ENCODE results near the gene ATP1A3. TPM values are rescaled to one million over a fixed set of nuclear protein-coding genes. Genes with fewer than 3 reads are reported as not detected.

ATP1A3 gene
- polyA plus RNA-seq, 2 donors: 0.12 TPM

DNA sequence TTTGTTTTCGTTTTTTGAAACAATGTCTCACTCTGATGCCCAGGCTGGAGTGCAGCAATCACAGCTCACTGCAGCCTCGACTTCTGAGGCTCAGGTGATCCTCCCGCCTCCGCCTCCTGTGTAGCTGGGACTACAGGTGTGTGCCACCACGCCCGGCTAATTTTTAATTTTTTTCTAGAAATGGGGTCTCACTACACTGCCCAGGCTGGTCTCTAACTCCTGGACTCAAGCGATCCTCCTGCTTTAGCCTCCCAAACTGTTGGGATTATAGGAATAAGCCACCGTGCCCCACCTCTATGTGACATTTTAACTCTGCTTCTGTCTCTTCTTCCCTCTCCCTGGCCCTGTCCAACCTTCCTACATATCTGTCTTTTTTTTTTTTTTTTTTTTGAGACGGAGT, 5.1 kb downstream of the ATP1A3 start:
- H3K36me3 ChIP-seq (ENCODE audit: control insufficient read depth in 2 of 2, insufficient read depth in 2 of 2, low read length in 1 of 2): no peaks in the 10 kb centered on the region
- H3K27ac ChIP-seq (ENCODE audit: low read depth in 2 of 2, low read length in 1 of 2): no peak overlapping the region
- no peak overlapping the region for H3K4me3 ChIP-seq (ENCODE audit: low read depth in 1 of 2, low read length in 2 of 2)
- H3K9me3 ChIP-seq (ENCODE audit: control insufficient read depth in 2 of 2, insufficient read depth in 1 of 2, low read depth in 1 of 2, low read length in 1 of 2): no peaks in the 10 kb centered on the region
- 84 to 86% methylated on average over 9 of the region's 9 CpGs for WGBS, 2 donors
- peaks cover 4 to 5% of the 10 kb centered on the region in 2 donors for H3K4me1 ChIP-seq (ENCODE audit: control insufficient read depth in 2 of 2, insufficient read depth in 2 of 2, low read length in 1 of 2)
- peaks cover 0 to 5% of the 10 kb centered on the region in 2 donors for H3K27me3 ChIP-seq (ENCODE audit: control insufficient read depth in 1 of 2, insufficient read depth in 2 of 2, low read length in 2 of 2)

DNA sequence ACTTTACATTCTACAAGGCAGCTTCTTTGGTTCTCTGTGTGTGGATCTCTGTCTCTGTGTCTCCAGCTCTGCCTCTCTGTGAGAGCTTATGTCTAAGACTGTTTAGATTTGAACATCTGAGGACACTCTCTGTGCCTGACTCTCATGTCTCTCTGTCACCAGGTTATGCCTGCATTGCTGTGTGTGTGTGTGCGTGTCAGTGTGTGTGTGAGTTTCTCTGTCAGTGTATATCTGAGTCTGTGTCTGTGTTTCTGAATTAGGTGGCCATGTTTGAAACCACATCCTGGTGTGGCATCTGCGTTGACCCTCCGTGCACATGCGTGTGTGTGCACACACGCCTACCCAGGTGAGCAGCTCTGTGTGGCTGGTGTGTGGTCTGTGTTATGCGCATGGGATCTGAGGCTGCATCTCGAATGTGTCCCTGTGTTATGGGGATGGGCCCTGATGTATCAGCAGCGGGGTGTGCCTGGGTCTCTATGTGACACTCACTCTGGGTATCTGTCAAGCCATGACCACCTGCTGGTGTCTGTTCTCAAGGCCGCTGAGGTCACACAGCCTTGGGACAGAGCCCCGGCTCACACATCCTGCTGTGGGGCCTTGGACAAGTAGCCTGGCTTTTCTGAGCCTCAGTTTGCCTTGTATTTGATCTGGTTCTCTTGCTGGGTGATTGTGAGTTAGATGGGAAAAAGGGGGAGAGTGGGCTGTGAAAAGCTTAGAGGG, 6.7 kb downstream of the ATP1A3 start:
- Histone ChIP-seq H3K4me1 (ENCODE audit: control insufficient read depth in 2 of 2, insufficient read depth in 2 of 2, low read length in 1 of 2) (no peaks in the 10 kb centered on the region), H3K4me3 (ENCODE audit: low read depth in 1 of 2, low read length in 2 of 2) (no peak overlapping the region), H3K9me3 (ENCODE audit: control insufficient read depth in 2 of 2, insufficient read depth in 1 of 2, low read depth in 1 of 2, low read length in 1 of 2) (no peaks in the 10 kb centered on the region), H3K27me3 (ENCODE audit: control insufficient read depth in 1 of 2, insufficient read depth in 2 of 2, low read length in 2 of 2) (no peaks in the 10 kb centered on the region), H3K36me3 (ENCODE audit: control insufficient read depth in 2 of 2, insufficient read depth in 2 of 2, low read length in 1 of 2) (no peaks in the 10 kb centered on the region), H3K27ac (ENCODE audit: low read depth in 2 of 2, low read length in 1 of 2) (no peak overlapping the region)
- WGBS, 2 donors: 83 to 88% methylated on average over 10 of the region's 10 CpGs

DNA sequence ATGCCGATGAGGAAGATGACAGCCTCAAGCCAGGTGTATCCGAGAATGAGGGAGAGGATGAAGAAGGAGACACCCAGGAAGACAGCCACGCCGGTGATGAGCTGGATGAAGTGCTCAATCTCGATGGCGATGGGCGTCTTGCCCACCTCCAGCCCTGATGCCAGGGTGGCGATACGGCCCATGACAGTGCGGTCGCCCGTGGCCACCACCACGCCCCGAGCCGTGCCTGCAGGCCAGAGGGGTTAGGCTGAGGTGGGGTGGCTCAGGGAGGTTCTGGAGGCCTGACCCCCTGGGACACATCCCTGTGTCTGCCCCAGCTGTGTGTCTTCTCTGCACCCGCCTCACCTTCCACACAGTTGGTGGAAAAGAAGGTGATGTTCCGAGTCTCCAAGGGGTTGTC, 9.1 kb downstream of the ATP1A3 start:
- Histone ChIP-seq H3K27ac (ENCODE audit: low read depth in 2 of 2, low read length in 1 of 2) (no peak overlapping the region), H3K4me3 (ENCODE audit: low read depth in 1 of 2, low read length in 2 of 2) (no peak overlapping the region), H3K27me3 (ENCODE audit: control insufficient read depth in 1 of 2, insufficient read depth in 2 of 2, low read length in 2 of 2) (no peaks in the 10 kb centered on the region), H3K4me1 (ENCODE audit: control insufficient read depth in 2 of 2, insufficient read depth in 2 of 2, low read length in 1 of 2) (no peaks in the 10 kb centered on the region), H3K36me3 (ENCODE audit: control insufficient read depth in 2 of 2, insufficient read depth in 2 of 2, low read length in 1 of 2) (no peaks in the 10 kb centered on the region), H3K9me3 (ENCODE audit: control insufficient read depth in 2 of 2, insufficient read depth in 1 of 2, low read depth in 1 of 2, low read length in 1 of 2) (no peaks in the 10 kb centered on the region)
- WGBS, 2 donors: 73 to 83% methylated on average over 17 of the region's 17 CpGs

DNA sequence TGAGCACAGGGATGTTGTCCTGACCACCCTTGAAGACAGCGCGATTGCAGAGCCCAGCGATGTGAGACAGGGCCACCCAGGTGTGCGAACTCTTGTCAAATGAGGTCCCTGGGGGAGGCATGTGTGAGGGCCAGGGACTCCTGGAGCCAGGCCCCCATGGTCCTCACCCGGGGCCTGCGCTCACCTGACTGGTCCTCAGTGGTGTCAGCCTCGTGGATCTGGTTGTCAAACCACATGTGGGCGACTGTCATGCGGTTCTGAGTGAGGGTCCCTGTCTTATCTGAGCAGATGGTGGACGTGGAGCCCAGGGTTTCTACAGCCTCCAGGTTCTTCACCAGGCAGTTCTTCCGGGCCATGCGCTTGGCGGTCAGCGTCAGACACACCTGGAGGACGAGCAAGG, 12.3 kb downstream of the ATP1A3 start:
- Histone ChIP-seq H3K27me3 (ENCODE audit: control insufficient read depth in 1 of 2, insufficient read depth in 2 of 2, low read length in 2 of 2) (no peaks in the 10 kb centered on the region), H3K4me3 (ENCODE audit: low read depth in 1 of 2, low read length in 2 of 2) (no peak overlapping the region), H3K27ac (ENCODE audit: low read depth in 2 of 2, low read length in 1 of 2) (no peak overlapping the region), H3K4me1 (ENCODE audit: control insufficient read depth in 2 of 2, insufficient read depth in 2 of 2, low read length in 1 of 2) (no peaks in the 10 kb centered on the region), H3K9me3 (ENCODE audit: control insufficient read depth in 2 of 2, insufficient read depth in 1 of 2, low read depth in 1 of 2, low read length in 1 of 2) (no peaks in the 10 kb centered on the region), H3K36me3 (ENCODE audit: control insufficient read depth in 2 of 2, insufficient read depth in 2 of 2, low read length in 1 of 2) (no peaks in the 10 kb centered on the region)
- WGBS, 2 donors: 80 to 83% methylated on average over 15 of the region's 15 CpGs

DNA sequence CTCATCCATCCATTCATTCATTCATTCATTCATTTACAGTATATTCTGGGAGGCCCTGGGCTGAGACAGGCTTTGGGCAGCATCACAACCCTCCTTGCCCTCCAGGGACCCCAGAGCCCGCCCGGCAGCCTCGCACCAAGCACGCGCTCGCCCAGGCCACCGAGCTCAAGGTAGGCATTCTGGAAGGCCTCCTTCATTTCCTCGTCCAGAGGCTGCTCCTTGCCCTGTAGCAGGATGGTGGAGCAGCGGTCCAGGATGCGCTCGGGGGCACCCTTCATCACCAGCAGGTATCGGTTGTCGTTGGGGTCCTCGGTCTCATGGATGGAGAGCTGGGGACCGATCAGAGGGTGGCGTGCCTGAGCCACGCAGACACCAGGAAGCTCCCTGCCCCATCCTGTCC, 15.6 kb downstream of the ATP1A3 start:
- Histone ChIP-seq H3K27me3 (ENCODE audit: control insufficient read depth in 1 of 2, insufficient read depth in 2 of 2, low read length in 2 of 2) (no peaks in the 10 kb centered on the region), H3K4me3 (ENCODE audit: low read depth in 1 of 2, low read length in 2 of 2) (no peak overlapping the region), H3K36me3 (ENCODE audit: control insufficient read depth in 2 of 2, insufficient read depth in 2 of 2, low read length in 1 of 2) (no peaks in the 10 kb centered on the region), H3K9me3 (ENCODE audit: control insufficient read depth in 2 of 2, insufficient read depth in 1 of 2, low read depth in 1 of 2, low read length in 1 of 2) (no peaks in the 10 kb centered on the region), H3K27ac (ENCODE audit: low read depth in 2 of 2, low read length in 1 of 2) (no peak overlapping the region), H3K4me1 (ENCODE audit: control insufficient read depth in 2 of 2, insufficient read depth in 2 of 2, low read length in 1 of 2) (no peaks in the 10 kb centered on the region)
- WGBS, 2 donors: 88 to 90% methylated on average over 17 of the region's 17 CpGs

DNA sequence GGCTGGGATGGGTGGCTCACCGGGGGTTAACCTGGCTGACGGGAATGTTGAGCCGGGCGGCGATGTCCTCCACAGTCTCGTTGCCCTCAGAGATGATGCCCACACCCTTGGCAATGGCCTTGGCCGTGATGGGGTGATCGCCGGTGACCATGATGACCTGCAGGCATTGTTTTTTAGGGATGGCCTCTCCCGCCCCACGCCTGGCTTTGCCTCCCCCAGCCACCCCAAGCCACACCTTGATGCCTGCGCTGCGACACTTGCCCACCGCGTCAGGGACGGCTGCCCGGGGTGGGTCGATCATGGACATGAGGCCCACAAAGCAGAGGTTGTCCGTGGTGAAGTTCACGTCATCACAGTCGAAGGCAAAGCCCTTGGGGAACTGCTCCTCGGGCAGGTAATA, 16.1 kb downstream of the ATP1A3 start:
- 82 to 83% methylated on average over 22 of the region's 22 CpGs for WGBS, 2 donors
- H3K4me1 ChIP-seq (ENCODE audit: control insufficient read depth in 2 of 2, insufficient read depth in 2 of 2, low read length in 1 of 2): no peaks in the 10 kb centered on the region
- no peaks in the 10 kb centered on the region for H3K36me3 ChIP-seq (ENCODE audit: control insufficient read depth in 2 of 2, insufficient read depth in 2 of 2, low read length in 1 of 2)
- no peak overlapping the region for H3K4me3 ChIP-seq (ENCODE audit: low read depth in 1 of 2, low read length in 2 of 2)
- H3K9me3 ChIP-seq (ENCODE audit: control insufficient read depth in 2 of 2, insufficient read depth in 1 of 2, low read depth in 1 of 2, low read length in 1 of 2): no peaks in the 10 kb centered on the region
- no peak overlapping the region for H3K27ac ChIP-seq (ENCODE audit: low read depth in 2 of 2, low read length in 1 of 2)
- H3K27me3 ChIP-seq (ENCODE audit: control insufficient read depth in 1 of 2, insufficient read depth in 2 of 2, low read length in 2 of 2): no peaks in the 10 kb centered on the region

DNA sequence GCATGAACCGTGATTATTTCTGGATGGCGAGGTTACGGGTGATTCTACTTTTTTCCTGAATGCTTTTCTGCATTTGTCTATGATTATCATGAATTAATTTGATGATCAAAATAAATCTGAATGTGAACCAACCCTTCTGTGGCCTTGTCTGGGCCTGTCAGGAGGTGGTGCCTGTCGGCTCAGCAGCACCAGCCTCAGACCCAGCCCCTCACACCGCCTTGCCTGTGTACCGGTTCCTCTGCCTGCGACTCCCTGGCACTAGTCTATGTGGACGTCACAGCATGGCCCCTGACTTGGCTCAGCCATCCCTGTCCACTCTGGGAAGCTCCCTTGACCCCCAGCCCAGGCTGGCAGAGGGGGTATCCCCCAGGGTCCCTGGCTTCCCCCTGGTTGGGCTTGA, 19.4 kb downstream of the ATP1A3 start:
- Histone ChIP-seq H3K27ac (ENCODE audit: low read depth in 2 of 2, low read length in 1 of 2) (no peak overlapping the region), H3K4me3 (ENCODE audit: low read depth in 1 of 2, low read length in 2 of 2) (no peak overlapping the region), H3K36me3 (ENCODE audit: control insufficient read depth in 2 of 2, insufficient read depth in 2 of 2, low read length in 1 of 2) (no peaks in the 10 kb centered on the region), H3K9me3 (ENCODE audit: control insufficient read depth in 2 of 2, insufficient read depth in 1 of 2, low read depth in 1 of 2, low read length in 1 of 2) (no peaks in the 10 kb centered on the region), H3K4me1 (ENCODE audit: control insufficient read depth in 2 of 2, insufficient read depth in 2 of 2, low read length in 1 of 2) (no peaks in the 10 kb centered on the region), H3K27me3 (ENCODE audit: control insufficient read depth in 1 of 2, insufficient read depth in 2 of 2, low read length in 2 of 2) (no peaks in the 10 kb centered on the region)
- 47 to 61% methylated on average over 8 of the region's 8 CpGs for WGBS, 2 donors

DNA sequence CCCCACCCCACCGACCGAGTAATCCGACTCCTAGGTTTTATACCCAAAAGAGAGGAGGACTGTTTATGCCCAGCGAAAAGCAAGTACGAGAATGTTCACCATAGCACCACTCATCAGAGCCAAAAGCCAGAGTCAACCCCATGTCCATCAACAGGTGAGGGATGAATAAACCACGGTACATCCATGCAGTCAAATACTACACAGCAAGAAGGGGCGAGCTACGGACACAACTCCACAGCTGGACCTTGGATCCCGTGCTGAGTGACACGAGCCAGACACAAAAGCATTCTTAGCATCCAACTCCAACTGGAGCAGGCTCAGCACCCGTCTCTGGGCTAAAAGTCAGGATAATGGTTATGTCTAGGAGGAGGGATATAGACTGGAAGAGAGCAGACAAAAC, 22.7 kb downstream of the ATP1A3 start:
- H3K4me1 ChIP-seq (ENCODE audit: control insufficient read depth in 2 of 2, insufficient read depth in 2 of 2, low read length in 1 of 2): no peaks in the 10 kb centered on the region
- H3K27me3 ChIP-seq (ENCODE audit: control insufficient read depth in 1 of 2, insufficient read depth in 2 of 2, low read length in 2 of 2): no peaks in the 10 kb centered on the region
- H3K4me3 ChIP-seq (ENCODE audit: low read depth in 1 of 2, low read length in 2 of 2): no peak overlapping the region
- no peaks in the 10 kb centered on the region for H3K9me3 ChIP-seq (ENCODE audit: control insufficient read depth in 2 of 2, insufficient read depth in 1 of 2, low read depth in 1 of 2, low read length in 1 of 2)
- WGBS, 2 donors: 88 to 89% methylated on average over 11 of the region's 11 CpGs
- H3K36me3 ChIP-seq (ENCODE audit: control insufficient read depth in 2 of 2, insufficient read depth in 2 of 2, low read length in 1 of 2): no peaks in the 10 kb centered on the region
- no peak overlapping the region for H3K27ac ChIP-seq (ENCODE audit: low read depth in 2 of 2, low read length in 1 of 2)

DNA sequence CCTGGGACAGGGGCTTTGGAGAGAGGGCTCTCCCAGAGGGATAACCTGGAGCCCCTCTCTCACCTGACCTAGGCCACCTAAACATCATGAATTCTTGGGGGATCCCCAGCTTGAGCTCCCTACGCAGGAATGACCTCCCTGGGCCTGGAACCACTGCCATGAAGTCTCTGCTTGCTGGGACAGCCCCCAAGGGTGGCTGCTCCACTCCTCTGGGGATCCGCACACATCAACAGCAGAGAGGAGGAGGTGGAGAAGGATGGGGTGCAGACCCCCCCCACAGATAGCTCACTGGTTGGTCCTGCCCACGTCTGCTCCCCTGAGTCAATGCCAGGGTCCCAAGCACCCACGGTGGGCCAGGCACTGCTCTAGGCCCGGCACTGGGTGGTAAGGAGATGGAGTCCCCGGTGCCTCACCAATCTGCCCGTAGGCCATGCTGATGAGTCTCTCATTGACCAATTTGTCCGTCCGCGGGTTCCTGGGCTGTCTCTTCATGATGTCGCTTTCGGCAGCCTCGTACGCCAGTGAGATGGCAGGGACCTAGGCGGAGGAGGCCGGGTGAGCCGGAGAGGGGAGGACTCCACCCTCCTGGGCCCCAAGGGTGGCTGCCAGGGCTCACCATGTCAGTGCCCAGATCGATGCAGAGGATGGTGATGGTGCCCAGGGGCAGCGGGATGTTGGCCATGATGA, 24.1 kb downstream of the ATP1A3 start:
- no peaks in the 10 kb centered on the region for H3K4me1 ChIP-seq (ENCODE audit: control insufficient read depth in 2 of 2, insufficient read depth in 2 of 2, low read length in 1 of 2)
- H3K27me3 ChIP-seq (ENCODE audit: control insufficient read depth in 1 of 2, insufficient read depth in 2 of 2, low read length in 2 of 2): no peaks in the 10 kb centered on the region
- no peak overlapping the region for H3K27ac ChIP-seq (ENCODE audit: low read depth in 2 of 2, low read length in 1 of 2)
- no peaks in the 10 kb centered on the region for H3K9me3 ChIP-seq (ENCODE audit: control insufficient read depth in 2 of 2, insufficient read depth in 1 of 2, low read depth in 1 of 2, low read length in 1 of 2)
- H3K36me3 ChIP-seq (ENCODE audit: control insufficient read depth in 2 of 2, insufficient read depth in 2 of 2, low read length in 1 of 2): no peaks in the 10 kb centered on the region
- 86 to 91% methylated on average over 19 of the region's 19 CpGs for WGBS, 2 donors
- no peak overlapping the region for H3K4me3 ChIP-seq (ENCODE audit: low read depth in 1 of 2, low read length in 2 of 2)

All from esophagus (tissue), 2 donors.